ENCODE data around the gene RTL1. TPM values are rescaled to one million over a fixed set of nuclear protein-coding genes. Genes with fewer than 3 reads are reported as not detected.
A peak's percentile ranks its signal among the peaks of the same experiment; 100 is the strongest.

Gene RTL1
- total and polyA plus RNA-seq, 2 of the 13 experiments (the other 11 are each of a cell fraction or from before 2014, with no cell fraction given): not detected

DNA sequence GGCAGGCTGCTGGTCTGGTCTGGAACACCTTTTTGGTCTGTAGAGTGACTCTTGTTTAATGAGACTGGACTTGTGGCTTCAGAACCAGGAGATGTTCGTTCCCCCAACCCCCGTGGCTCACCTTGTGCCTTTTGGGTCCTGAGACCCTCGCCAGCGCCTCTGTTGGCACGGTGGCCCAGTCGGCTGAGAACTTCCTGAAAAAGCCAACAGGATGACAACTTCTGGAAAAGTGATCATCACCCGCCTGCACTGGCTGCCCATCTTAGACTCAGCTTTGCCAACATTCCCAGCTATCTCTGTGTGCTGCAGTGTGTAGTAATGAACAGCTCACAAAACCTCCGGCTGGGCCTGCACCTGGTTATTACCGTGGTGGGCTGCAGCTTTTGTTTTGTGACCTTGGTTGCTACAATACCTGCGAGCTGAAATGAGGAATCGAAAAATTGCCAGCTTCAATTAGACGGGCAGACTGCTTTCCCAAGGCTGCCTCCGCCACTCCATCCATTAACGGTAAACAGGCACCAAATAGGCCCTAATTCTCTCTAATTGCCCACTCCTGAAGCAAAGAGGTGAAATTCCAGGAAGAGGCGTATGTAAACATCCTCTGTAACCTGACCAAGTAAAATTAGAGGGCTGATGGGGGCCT, 61.6 kb downstream of the RTL1 start (continued):
- TF ChIP-seq, protein P1, sequence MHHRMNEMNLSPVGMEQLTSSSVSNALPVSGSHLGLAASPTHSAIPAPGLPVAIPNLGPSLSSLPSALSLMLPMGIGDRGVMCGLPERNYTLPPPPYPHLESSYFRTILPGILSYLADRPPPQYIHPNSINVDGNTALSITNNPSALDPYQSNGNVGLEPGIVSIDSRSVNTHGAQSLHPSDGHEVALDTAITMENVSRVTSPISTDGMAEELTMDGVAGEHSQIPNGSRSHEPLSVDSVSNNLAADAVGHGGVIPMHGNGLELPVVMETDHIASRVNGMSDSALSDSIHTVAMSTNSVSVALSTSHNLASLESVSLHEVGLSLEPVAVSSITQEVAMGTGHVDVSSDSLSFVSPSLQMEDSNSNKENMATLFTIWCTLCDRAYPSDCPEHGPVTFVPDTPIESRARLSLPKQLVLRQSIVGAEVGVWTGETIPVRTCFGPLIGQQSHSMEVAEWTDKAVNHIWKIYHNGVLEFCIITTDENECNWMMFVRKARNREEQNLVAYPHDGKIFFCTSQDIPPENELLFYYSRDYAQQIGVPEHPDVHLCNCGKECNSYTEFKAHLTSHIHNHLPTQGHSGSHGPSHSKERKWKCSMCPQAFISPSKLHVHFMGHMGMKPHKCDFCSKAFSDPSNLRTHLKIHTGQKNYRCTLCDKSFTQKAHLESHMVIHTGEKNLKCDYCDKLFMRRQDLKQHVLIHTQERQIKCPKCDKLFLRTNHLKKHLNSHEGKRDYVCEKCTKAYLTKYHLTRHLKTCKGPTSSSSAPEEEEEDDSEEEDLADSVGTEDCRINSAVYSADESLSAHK (CRISPR knock-in tag; IDR thresholded peaks at IDR 0.05; ENCODE audit: borderline replicate concordance): no peak
- TF ChIP-seq, protein P2, sequence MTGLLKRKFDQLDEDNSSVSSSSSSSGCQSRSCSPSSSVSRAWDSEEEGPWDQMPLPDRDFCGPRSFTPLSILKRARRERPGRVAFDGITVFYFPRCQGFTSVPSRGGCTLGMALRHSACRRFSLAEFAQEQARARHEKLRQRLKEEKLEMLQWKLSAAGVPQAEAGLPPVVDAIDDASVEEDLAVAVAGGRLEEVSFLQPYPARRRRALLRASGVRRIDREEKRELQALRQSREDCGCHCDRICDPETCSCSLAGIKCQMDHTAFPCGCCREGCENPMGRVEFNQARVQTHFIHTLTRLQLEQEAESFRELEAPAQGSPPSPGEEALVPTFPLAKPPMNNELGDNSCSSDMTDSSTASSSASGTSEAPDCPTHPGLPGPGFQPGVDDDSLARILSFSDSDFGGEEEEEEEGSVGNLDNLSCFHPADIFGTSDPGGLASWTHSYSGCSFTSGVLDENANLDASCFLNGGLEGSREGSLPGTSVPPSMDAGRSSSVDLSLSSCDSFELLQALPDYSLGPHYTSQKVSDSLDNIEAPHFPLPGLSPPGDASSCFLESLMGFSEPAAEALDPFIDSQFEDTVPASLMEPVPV (CRISPR knock-in tag; IDR thresholded peaks at IDR 0.05): 0 out of 2 replicates have a peak, but pooled peaks have one; percentile 32

DNA sequence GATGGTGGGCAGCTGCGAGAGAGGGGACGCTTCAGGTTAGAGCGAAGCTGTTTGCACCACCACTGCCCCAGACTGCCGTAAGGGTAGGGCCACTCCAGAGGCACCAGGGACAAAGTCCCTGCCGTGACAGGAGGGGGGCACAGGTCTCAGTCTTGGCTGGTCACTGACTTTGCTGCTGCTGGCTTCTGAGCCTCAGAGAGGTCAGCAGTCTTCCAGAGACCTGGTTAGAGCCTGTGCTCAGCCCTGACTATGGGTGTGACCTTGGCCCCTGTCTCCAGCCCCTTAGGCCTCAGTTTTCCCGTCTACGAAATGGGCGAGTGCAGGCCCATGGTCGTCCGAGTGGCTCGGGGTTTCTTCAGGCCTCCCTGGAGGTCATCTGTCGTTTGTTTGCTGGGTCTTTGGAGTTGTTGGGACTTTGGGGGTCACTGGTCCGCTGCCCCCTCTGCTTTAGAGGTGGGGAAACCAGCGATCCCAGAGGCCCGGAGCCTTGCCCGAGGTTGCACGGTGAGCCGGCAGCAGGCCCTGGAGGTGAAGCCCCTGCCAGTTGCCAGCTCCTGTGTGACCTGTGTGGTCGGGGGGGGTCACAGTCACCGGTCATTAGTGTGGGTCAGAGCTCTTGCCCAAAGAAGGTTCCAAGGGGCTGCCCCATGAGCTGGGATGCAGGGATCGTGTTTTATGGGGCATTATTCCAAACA, 62.3 kb downstream of the RTL1 start:
- H2AFZ ChIP-seq (ENCODE audit: low read length): no peak overlapping the region
- DNase-seq (ENCODE audit: low spot score) (no peak), ATAC-seq (peak; percentile 37), FAIRE-seq (no peak)
- no peaks in the 10 kb centered on the region for H3K36me3 ChIP-seq (replicated peaks in 1 of 2; ENCODE audit: control insufficient read depth in 1 of 2, insufficient read depth in 2 of 2, low read length in 2 of 2)
- peaks cover 82% of the 10 kb centered on the region for H3K4me1 ChIP-seq (ENCODE audit: insufficient read depth, low read length)
- H3K27me3 ChIP-seq (ENCODE audit: control insufficient read depth in 1 of 2, insufficient read depth in 2 of 2, low read length in 2 of 2): no peaks in the 10 kb centered on the region
- peak overlapping the region; percentile 5 for H3K27ac ChIP-seq (ENCODE audit: extremely low read length, insufficient read depth, low read length)
- H4K20me1 ChIP-seq (ENCODE audit: insufficient read depth, low read length): no peaks in the 10 kb centered on the region
- ChIA-PET POLR2A (interaction anchor here (1.3 to 2.6 kb wide), 3 partner anchors 19 to 24 kb away, joined by 4 to 12 read pairs (median 5); no protein-coding TSS in a partner anchor), CTCF (ENCODE audit: low intra/inter-chr PET ratio, low total read pairs) (no interaction called here)
- H3K9me3 ChIP-seq (ENCODE audit: low read length): no peaks in the 10 kb centered on the region
- in situ Hi-C loops (cut with HindIII; ENCODE audit: extremely low pct_ligation_motif_present, low pct_unique_long_range_greater_than_20kb) (no loop called here), intact Hi-C loops (cut with micrococcal nuclease; ENCODE audit: unreplicated experiment) (no loop called here)
- H3K4me2 ChIP-seq (ENCODE audit: low read depth, low read length): no peak overlapping the region
- WGBS (ENCODE audit: low lambda C conversion rate): 91% methylated on average over 11 of the region's 21 CpGs
- no peak overlapping the region for H3K9ac ChIP-seq (ENCODE audit: insufficient read depth, low read depth, low read length)
- no peak overlapping the region for H3K4me3 ChIP-seq (replicated peaks in 1 of 3; ENCODE audit: insufficient read depth in 1 of 3, low read depth in 2 of 3, low read length in 3 of 3)
- H3K79me2 ChIP-seq (ENCODE audit: insufficient read depth, low read length): no peaks in the 10 kb centered on the region
- BruUV-seq (replicated peaks): no TSS peak
- TF ChIP-seq REL (CRISPR knock-in tag; conservative IDR thresholded peaks at IDR 0.05): no peak
- TF ChIP-seq, protein P3, sequence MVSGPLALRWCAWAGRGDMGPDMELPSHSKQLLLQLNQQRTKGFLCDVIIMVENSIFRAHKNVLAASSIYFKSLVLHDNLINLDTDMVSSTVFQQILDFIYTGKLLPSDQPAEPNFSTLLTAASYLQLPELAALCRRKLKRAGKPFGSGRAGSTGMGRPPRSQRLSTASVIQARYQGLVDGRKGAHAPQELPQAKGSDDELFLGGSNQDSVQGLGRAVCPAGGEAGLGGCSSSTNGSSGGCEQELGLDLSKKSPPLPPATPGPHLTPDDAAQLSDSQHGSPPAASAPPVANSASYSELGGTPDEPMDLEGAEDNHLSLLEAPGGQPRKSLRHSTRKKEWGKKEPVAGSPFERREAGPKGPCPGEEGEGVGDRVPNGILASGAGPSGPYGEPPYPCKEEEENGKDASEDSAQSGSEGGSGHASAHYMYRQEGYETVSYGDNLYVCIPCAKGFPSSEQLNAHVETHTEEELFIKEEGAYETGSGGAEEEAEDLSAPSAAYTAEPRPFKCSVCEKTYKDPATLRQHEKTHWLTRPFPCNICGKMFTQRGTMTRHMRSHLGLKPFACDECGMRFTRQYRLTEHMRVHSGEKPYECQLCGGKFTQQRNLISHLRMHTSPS (CRISPR knock-in tag; IDR thresholded peaks at IDR 0.05; ENCODE audit: low read depth): peak; percentile 49; the same call in 1 of the 2 replicates
- peak; percentile 99 for TF ChIP-seq ZMYM3 (CRISPR knock-in tag; IDR thresholded peaks at IDR 0.05)
- no peak for TF ChIP-seq ZNF33B (CRISPR knock-in tag; IDR thresholded peaks at IDR 0.05)
- TF ChIP-seq ATF7-NPFF (CRISPR knock-in tag; IDR thresholded peaks at IDR 0.05; ENCODE audit: low read depth): no peak
- TF ChIP-seq, protein P4, sequence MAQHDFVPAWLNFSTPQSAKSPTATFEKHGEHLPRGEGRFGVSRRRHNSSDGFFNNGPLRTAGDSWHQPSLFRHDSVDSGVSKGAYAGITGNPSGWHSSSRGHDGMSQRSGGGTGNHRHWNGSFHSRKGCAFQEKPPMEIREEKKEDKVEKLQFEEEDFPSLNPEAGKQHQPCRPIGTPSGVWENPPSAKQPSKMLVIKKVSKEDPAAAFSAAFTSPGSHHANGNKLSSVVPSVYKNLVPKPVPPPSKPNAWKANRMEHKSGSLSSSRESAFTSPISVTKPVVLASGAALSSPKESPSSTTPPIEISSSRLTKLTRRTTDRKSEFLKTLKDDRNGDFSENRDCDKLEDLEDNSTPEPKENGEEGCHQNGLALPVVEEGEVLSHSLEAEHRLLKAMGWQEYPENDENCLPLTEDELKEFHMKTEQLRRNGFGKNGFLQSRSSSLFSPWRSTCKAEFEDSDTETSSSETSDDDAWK (CRISPR knock-in tag; IDR thresholded peaks at IDR 0.05): no peak
- TF ChIP-seq FOXJ3 (CRISPR knock-in tag; IDR thresholded peaks at IDR 0.05; ENCODE audit: borderline replicate concordance): no peak
- TF ChIP-seq ZBTB38 (CRISPR knock-in tag; IDR thresholded peaks at IDR 0.05): 0 out of 2 replicates have a peak, but pooled peaks have one; percentile 11
- TF ChIP-seq NFATC3 (CRISPR knock-in tag; IDR thresholded peaks at IDR 0.05): no peak
- TF ChIP-seq SP1 (IDR thresholded peaks at IDR 0.05): no peak
- no peak for TF ChIP-seq SP1 (CRISPR knock-in tag; IDR thresholded peaks at IDR 0.05)
- no peak for TF ChIP-seq WIZ (CRISPR knock-in tag; IDR thresholded peaks at IDR 0.05)
